ENCODE data around the gene PJVK.
"Not testable (repeated sequence)": the region's sequence is repeated elsewhere in the genome, so short reads cannot be mapped to it uniquely, and the experiment has no call there.

The PJVK gene

GRCh38 chr2:178417916-178418315 is 33.3 kb upstream of the PJVK start:
- H3K9me3 ChIP-seq (replicated peaks; ENCODE audit: low read length): no peaks in the 10 kb centered on the region
- no peak overlapping the region for H3K9ac ChIP-seq (ENCODE audit: low read depth, low read length)
- H3K36me3 ChIP-seq (ENCODE audit: insufficient read depth, low read length): no peaks in the 10 kb centered on the region
- no peak overlapping the region for H3K4me2 ChIP-seq (ENCODE audit: low read length)
- H3K4me1 ChIP-seq (ENCODE audit: control insufficient read depth, insufficient read depth, low read length): peaks cover 7% of the 10 kb centered on the region
- H3K27me3 ChIP-seq (ENCODE audit: control insufficient read depth, insufficient read depth, low read length): no peaks in the 10 kb centered on the region
- no peak overlapping the region for H3K4me3 ChIP-seq (ENCODE audit: low read length)

DNA sequence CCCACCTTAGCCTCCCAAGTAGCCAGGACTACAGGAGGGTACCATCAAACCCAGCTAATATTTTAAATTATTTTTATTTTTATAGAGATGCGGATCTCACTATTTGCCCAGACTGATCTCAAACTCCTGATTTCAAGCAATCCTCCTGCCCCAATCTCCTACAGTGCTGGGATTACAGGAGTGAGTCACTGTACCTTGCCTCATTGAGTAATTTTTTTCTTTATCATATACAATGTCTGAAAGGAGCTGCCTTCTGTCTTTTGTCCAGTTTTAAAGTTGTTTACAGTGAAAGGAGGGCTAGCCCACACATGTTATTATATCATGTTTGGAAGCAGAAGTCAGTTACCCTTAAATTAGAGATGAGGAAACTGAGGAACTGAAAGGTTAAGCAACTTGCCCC is 32.8 kb upstream of the PJVK start:
- Histone ChIP-seq H3K4me2 (ENCODE audit: low read length) (no peak overlapping the region), H3K27me3 (ENCODE audit: control insufficient read depth, insufficient read depth, low read length) (no peaks in the 10 kb centered on the region), H3K36me3 (ENCODE audit: insufficient read depth, low read length) (no peaks in the 10 kb centered on the region), H3K4me3 (ENCODE audit: low read length) (no peak overlapping the region), H3K4me1 (ENCODE audit: control insufficient read depth, insufficient read depth, low read length) (peaks cover 7% of the 10 kb centered on the region), H3K9ac (ENCODE audit: low read depth, low read length) (no peak overlapping the region), H3K9me3 (replicated peaks; ENCODE audit: low read length) (no peaks in the 10 kb centered on the region)

DNA sequence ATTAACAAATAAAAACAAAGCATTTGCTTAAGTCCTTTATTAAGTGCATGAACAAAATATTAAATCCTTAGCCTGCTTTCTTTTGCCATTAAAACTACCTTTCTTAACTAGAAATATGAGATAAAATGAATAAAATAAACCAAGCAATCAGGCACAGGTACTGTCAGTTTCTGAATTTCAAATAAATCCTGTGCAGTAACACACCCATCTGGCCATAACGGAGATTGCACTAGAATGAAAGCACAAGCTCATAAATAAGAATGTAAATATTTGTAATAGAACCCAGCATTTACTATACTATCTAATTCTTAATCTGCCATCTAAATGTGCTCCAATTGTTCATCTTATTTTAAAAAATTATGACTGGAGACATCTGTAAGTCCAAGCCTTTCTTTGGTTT is 32.1 kb upstream of the PJVK start:
- H3K4me3 ChIP-seq (ENCODE audit: low read length): no peak overlapping the region
- no peak overlapping the region for H3K4me2 ChIP-seq (ENCODE audit: low read length)
- peaks cover 7% of the 10 kb centered on the region for H3K4me1 ChIP-seq (ENCODE audit: control insufficient read depth, insufficient read depth, low read length)
- no peaks in the 10 kb centered on the region for H3K9me3 ChIP-seq (replicated peaks; ENCODE audit: low read length)
- H3K27me3 ChIP-seq (ENCODE audit: control insufficient read depth, insufficient read depth, low read length): no peaks in the 10 kb centered on the region
- H3K36me3 ChIP-seq (ENCODE audit: insufficient read depth, low read length): no peaks in the 10 kb centered on the region
- H3K9ac ChIP-seq (ENCODE audit: low read depth, low read length): no peak overlapping the region

DNA sequence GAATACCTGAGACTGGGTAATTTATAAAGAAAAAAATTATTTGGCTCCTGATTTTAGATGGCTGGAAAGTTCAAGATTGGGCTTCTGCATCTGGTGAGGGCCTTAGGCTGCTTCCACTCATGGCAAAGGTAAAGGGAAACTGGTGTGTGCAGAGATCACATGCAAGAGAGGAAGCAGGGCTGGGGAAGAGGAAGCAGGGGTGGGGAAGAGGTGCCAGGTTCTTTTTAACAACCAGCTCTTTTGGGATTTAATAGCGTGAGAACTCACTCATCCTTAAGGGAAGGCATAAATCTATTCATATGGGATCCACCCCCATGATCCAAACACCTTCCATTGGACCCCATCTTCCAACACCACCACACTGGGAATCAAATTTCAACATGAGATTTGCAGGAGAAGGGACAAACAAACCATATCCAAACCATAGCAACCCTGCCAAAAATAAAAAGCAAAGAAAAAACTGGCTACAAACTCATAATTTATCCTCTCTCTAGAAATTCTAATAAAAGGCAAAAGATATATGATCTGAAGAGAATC is 30.6 kb upstream of the PJVK start:
- Histone ChIP-seq H3K4me2 (ENCODE audit: low read length) (no peak overlapping the region), H3K9ac (ENCODE audit: low read depth, low read length) (no peak overlapping the region), H3K4me3 (ENCODE audit: low read length) (no peak overlapping the region), H3K27me3 (ENCODE audit: control insufficient read depth, insufficient read depth, low read length) (no peaks in the 10 kb centered on the region), H3K36me3 (ENCODE audit: insufficient read depth, low read length) (no peaks in the 10 kb centered on the region), H3K4me1 (ENCODE audit: control insufficient read depth, insufficient read depth, low read length) (peaks cover 3% of the 10 kb centered on the region), H3K9me3 (replicated peaks; ENCODE audit: low read length) (no peaks in the 10 kb centered on the region)

- no peak overlapping the region for H3K9ac ChIP-seq (ENCODE audit: low read depth, low read length)
- H3K36me3 ChIP-seq (ENCODE audit: insufficient read depth, low read length): peaks cover under 1% of the 10 kb centered on the region
- H3K9me3 ChIP-seq (replicated peaks; ENCODE audit: low read length): no peaks in the 10 kb centered on the region
- H3K4me1 ChIP-seq (ENCODE audit: control insufficient read depth, insufficient read depth, low read length): peaks cover 11% of the 10 kb centered on the region
- H3K4me3 ChIP-seq (ENCODE audit: low read length): no peak overlapping the region
- H3K4me2 ChIP-seq (ENCODE audit: low read length): no peak overlapping the region
- no peaks in the 10 kb centered on the region for H3K27me3 ChIP-seq (ENCODE audit: control insufficient read depth, insufficient read depth, low read length)
Observed at GRCh38 chr2:178422097-178422496, 29.1 kb upstream of the PJVK start.

- H3K4me3 ChIP-seq (ENCODE audit: low read length); H3K4me2 ChIP-seq (ENCODE audit: low read length); H3K9me3 ChIP-seq (replicated peaks; ENCODE audit: low read length); H3K4me1 ChIP-seq (ENCODE audit: control insufficient read depth, insufficient read depth, low read length); H3K27me3 ChIP-seq (ENCODE audit: control insufficient read depth, insufficient read depth, low read length); H3K9ac ChIP-seq (ENCODE audit: low read depth, low read length): not testable (repeated sequence)
- H3K36me3 ChIP-seq (ENCODE audit: insufficient read depth, low read length): peaks cover 17% of the 10 kb centered on the region
Observed at GRCh38 chr2:178423746-178424145, 27.4 kb upstream of the PJVK start.

DNA sequence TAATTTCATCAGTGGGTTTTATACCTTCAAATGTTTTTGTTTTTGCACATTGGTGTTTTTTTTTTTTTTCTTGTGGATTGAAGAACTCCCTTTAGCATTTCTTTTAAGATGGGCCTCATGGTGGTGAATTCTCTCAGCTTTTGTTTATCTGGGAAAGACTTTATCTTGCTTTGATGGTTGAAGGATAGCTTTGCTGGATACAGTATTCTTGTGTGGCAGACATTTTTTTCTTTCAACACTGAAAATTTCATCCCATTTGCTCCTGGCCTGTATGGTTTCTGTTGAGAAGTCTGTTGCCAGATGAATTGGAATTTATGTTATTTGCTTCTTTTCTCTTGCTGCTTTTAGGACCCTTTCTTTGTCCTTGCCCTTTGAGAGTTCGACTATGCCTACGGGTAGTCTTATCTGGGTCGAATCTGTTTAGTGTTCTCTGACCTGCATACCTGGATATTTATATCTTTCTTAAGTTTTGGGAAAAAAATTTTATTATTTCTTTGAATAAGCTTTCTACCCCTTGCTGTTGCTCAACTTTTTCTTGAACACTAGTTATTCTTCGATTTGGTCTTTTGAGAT is 25.8 kb upstream of the PJVK start:
- H3K4me2 ChIP-seq (ENCODE audit: low read length): no peak overlapping the region
- H3K27me3 ChIP-seq (ENCODE audit: control insufficient read depth, insufficient read depth, low read length): no peaks in the 10 kb centered on the region
- no peak overlapping the region for H3K9ac ChIP-seq (ENCODE audit: low read depth, low read length)
- peaks cover 33% of the 10 kb centered on the region for H3K36me3 ChIP-seq (ENCODE audit: insufficient read depth, low read length)
- peaks cover 8% of the 10 kb centered on the region for H3K4me1 ChIP-seq (ENCODE audit: control insufficient read depth, insufficient read depth, low read length)
- H3K9me3 ChIP-seq (replicated peaks; ENCODE audit: low read length): no peaks in the 10 kb centered on the region
- no peak overlapping the region for H3K4me3 ChIP-seq (ENCODE audit: low read length)

DNA sequence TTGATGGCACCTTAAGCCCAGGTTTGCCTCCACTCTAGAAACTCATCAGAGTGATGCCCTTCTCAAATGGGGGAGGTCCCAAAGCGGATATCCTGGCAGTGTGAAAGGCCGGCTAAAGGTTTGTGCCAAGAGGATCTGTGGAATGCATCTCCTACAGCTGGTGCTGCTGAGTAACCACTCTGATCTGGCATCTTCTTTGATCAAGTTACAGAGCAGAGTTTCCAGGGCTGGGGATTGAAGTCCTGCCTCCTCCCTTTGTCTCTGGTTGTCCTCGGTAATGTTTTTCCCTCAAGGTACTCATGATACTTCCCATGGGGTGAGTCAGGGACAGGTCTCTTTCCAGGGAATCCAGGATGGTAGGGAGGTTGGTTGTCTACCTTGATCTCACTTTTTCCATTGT is 24.8 kb upstream of the PJVK start:
- H3K9ac ChIP-seq (ENCODE audit: low read depth, low read length): no peak overlapping the region
- H3K4me2 ChIP-seq (ENCODE audit: low read length): no peak overlapping the region
- peaks cover 8% of the 10 kb centered on the region for H3K4me1 ChIP-seq (ENCODE audit: control insufficient read depth, insufficient read depth, low read length)
- H3K4me3 ChIP-seq (ENCODE audit: low read length): no peak overlapping the region
- no peaks in the 10 kb centered on the region for H3K9me3 ChIP-seq (replicated peaks; ENCODE audit: low read length)
- H3K36me3 ChIP-seq (ENCODE audit: insufficient read depth, low read length): peaks cover 42% of the 10 kb centered on the region
- no peaks in the 10 kb centered on the region for H3K27me3 ChIP-seq (ENCODE audit: control insufficient read depth, insufficient read depth, low read length)

- Histone ChIP-seq H3K9me3 (replicated peaks; ENCODE audit: low read length) (no peaks in the 10 kb centered on the region), H3K4me3 (ENCODE audit: low read length) (no peak overlapping the region), H3K27me3 (ENCODE audit: control insufficient read depth, insufficient read depth, low read length) (no peaks in the 10 kb centered on the region), H3K36me3 (ENCODE audit: insufficient read depth, low read length) (peaks cover 53% of the 10 kb centered on the region), H3K4me1 (ENCODE audit: control insufficient read depth, insufficient read depth, low read length) (peaks cover 8% of the 10 kb centered on the region), H3K9ac (ENCODE audit: low read depth, low read length) (no peak overlapping the region), H3K4me2 (ENCODE audit: low read length) (no peak overlapping the region)
Observed at GRCh38 chr2:178427458-178427857, 23.7 kb upstream of the PJVK start.

DNA sequence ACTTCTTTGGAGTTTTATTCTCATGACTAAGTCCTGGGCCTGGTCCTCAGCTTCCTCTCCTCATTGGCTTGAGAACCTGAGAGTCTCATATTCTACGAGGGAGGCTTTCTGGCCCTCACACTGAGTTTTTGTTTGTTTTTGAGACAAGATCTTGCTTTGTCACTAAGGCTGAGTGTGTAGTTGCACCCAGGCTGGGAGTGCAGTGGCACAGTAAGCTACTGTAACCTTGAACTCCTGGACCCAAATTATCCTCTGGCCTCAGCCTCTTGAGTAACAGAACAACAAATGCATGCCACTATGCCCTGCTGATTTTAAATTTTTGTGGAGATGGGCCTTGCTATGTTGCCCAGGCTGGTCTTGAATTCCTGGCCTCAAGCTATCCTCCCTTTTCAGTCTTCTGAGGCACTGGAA is 22.8 kb upstream of the PJVK start:
- H3K4me1 ChIP-seq (ENCODE audit: control insufficient read depth, insufficient read depth, low read length): peaks cover 8% of the 10 kb centered on the region
- no peak overlapping the region for H3K4me2 ChIP-seq (ENCODE audit: low read length)
- no peak overlapping the region for H3K9ac ChIP-seq (ENCODE audit: low read depth, low read length)
- H3K4me3 ChIP-seq (ENCODE audit: low read length): no peak overlapping the region
- no peaks in the 10 kb centered on the region for H3K27me3 ChIP-seq (ENCODE audit: control insufficient read depth, insufficient read depth, low read length)
- H3K9me3 ChIP-seq (replicated peaks; ENCODE audit: low read length): no peaks in the 10 kb centered on the region
- H3K36me3 ChIP-seq (ENCODE audit: insufficient read depth, low read length): peaks cover 62% of the 10 kb centered on the region

DNA sequence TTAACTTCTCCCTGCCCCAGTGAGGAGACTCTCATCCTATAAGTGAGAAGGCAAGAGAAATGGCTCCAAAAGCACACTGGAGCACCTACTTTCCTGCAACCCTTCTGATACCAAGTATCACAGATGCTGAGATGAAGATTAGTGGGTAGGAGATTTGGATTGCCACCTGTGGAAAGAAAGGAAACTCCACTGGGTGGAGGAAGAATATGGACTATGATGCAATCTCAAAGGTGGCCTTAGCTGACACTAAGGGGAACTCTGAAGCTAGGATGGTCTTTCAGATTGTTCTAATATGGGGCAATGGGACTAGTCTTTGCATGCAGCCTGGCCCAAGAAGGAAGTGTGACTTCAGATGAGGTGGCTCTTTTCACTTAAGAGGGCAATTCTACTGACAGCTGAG is 21.8 kb upstream of the PJVK start:
- Histone ChIP-seq H3K36me3 (ENCODE audit: insufficient read depth, low read length) (peaks cover 70% of the 10 kb centered on the region), H3K4me1 (ENCODE audit: control insufficient read depth, insufficient read depth, low read length) (peaks cover 8% of the 10 kb centered on the region), H3K4me3 (ENCODE audit: low read length) (no peak overlapping the region), H3K4me2 (ENCODE audit: low read length) (no peak overlapping the region), H3K9me3 (replicated peaks; ENCODE audit: low read length) (no peaks in the 10 kb centered on the region), H3K9ac (ENCODE audit: low read depth, low read length) (no peak overlapping the region), H3K27me3 (ENCODE audit: control insufficient read depth, insufficient read depth, low read length) (no peaks in the 10 kb centered on the region)

GRCh38 chr2:178436662-178437061 is 14.5 kb upstream of the PJVK start:
- H3K36me3 ChIP-seq (ENCODE audit: insufficient read depth, low read length): peaks cover 65% of the 10 kb centered on the region
- H3K9me3 ChIP-seq (replicated peaks; ENCODE audit: low read length): no peaks in the 10 kb centered on the region
- H3K4me3 ChIP-seq (ENCODE audit: low read length): no peak overlapping the region
- H3K9ac ChIP-seq (ENCODE audit: low read depth, low read length): no peak overlapping the region
- no peak overlapping the region for H3K4me2 ChIP-seq (ENCODE audit: low read length)
- no peaks in the 10 kb centered on the region for H3K27me3 ChIP-seq (ENCODE audit: control insufficient read depth, insufficient read depth, low read length)
- no peaks in the 10 kb centered on the region for H3K4me1 ChIP-seq (ENCODE audit: control insufficient read depth, insufficient read depth, low read length)
